Stimulated activated naive CD8-positive, alpha-beta T cell treated with anti-CD3 and anti-CD28 coated beads, Interleukin-15, Interleukin-2, amounts not matched to agents 100 ng/mL and 50 ng/mL, for 24 hours (primary cell): Measurements from ENCODE around the gene PHTF1.

Experiments
- H3K27ac Mint-ChIP-seq: one replicate; pipeline ENCODE4 v1.8.0; 2021; ENCODE audit warnings: mild to moderate bottlenecking, mixed read lengths
- H3K27me3 Mint-ChIP-seq: one replicate; pipeline ENCODE4 v1.8.0; 2021; ENCODE audit warnings: mixed read lengths
- H3K36me3 Mint-ChIP-seq: one replicate; pipeline ENCODE4 v1.8.0; 2021; ENCODE audit warnings: low read depth, mixed read lengths
- H3K4me1 Mint-ChIP-seq: one replicate; pipeline ENCODE4 v1.8.0; 2021; ENCODE audit warnings: low read depth, mixed read lengths
- H3K4me3 Mint-ChIP-seq: one replicate; pipeline ENCODE4 v1.8.0; 2021; ENCODE audit warnings: mild to moderate bottlenecking, mixed read lengths
- H3K9me3 Mint-ChIP-seq: one replicate; pipeline ENCODE4 v1.8.0; 2021; ENCODE audit warnings: mixed read lengths

The PHTF1 gene

DNA sequence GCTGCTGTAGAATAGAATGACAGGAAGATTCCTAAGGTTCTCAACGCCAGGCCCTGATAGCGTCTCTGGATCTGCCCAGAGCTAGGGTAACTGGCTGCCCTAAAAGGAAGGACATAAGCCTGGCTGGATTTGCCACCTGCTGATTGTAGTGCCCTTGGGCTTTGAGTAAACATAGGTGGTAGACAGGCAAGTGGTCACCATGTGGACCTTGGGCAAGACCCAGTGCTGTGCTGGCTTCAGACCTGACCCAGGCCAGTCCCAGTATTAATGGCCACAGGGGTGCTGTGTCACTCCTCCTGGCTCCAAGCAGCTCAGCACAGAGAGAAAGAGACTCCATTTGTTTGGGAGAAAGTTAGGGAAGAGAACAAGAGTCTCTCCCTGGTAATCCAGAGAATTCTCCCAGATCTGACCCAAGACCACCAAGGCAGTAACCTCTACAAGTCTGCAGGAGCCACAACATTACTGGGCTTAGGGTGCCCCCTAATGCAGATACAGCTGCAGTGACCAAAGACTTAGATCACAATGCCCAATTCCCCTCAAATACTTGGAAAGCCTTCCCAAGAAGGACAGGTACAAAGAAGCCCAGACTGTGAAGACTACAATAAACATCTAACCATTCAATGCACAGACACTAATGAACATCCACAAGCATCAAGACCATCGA lies 44.5 kb downstream of the PHTF1 start:
- H3K27ac Mint-ChIP-seq: no peak overlapping the region
- no peak overlapping the region for H3K4me3 Mint-ChIP-seq

GRCh38 chr1:113701429-113701828 lies 57.9 kb downstream of the PHTF1 start:
- Mint-ChIP-seq H3K27me3 (no peaks in the 10 kb centered on the region), H3K36me3 (peaks cover 29% of the 10 kb centered on the region), H3K9me3 (no peaks in the 10 kb centered on the region), H3K4me3 (no peak overlapping the region), H3K4me1 (peaks cover 7% of the 10 kb centered on the region), H3K27ac (no peak overlapping the region)

More for the DNA sequence above, 44.5 kb downstream of the PHTF1 start:
- H3K36me3 Mint-ChIP-seq: peaks cover 65% of the 10 kb centered on the region
- no peaks in the 10 kb centered on the region for H3K4me1 Mint-ChIP-seq
- H3K27me3 Mint-ChIP-seq: no peaks in the 10 kb centered on the region
- H3K9me3 Mint-ChIP-seq: peaks cover 13% of the 10 kb centered on the region

- peaks cover 25% of the 10 kb centered on the region for H3K9me3 Mint-ChIP-seq
- H3K4me3 Mint-ChIP-seq: no peak overlapping the region
- no peaks in the 10 kb centered on the region for H3K27me3 Mint-ChIP-seq
- no peaks in the 10 kb centered on the region for H3K4me1 Mint-ChIP-seq
- H3K36me3 Mint-ChIP-seq: peaks cover 59% of the 10 kb centered on the region
- H3K27ac Mint-ChIP-seq: no peak overlapping the region
Measured at GRCh38 chr1:113694910-113695309, 64.4 kb downstream of the PHTF1 start.

- H3K4me1 Mint-ChIP-seq: no peaks in the 10 kb centered on the region
- H3K4me3 Mint-ChIP-seq: no peak overlapping the region
- peaks cover 52% of the 10 kb centered on the region for H3K36me3 Mint-ChIP-seq
- no peaks in the 10 kb centered on the region for H3K27me3 Mint-ChIP-seq
- peaks cover 25% of the 10 kb centered on the region for H3K9me3 Mint-ChIP-seq
- no peak overlapping the region for H3K27ac Mint-ChIP-seq
Measured at GRCh38 chr1:113692824-113693431, 66.4 kb downstream of the PHTF1 start.

GRCh38 chr1:113692342-113692741 lies 66.9 kb downstream of the PHTF1 start:
- Mint-ChIP-seq H3K4me3 (no peak overlapping the region), H3K4me1 (no peaks in the 10 kb centered on the region), H3K27ac (no peak overlapping the region), H3K9me3 (peaks cover 25% of the 10 kb centered on the region), H3K27me3 (no peaks in the 10 kb centered on the region), H3K36me3 (peaks cover 46% of the 10 kb centered on the region)

GRCh38 chr1:113691184-113691583 lies 68.1 kb downstream of the PHTF1 start:
- H3K27me3 Mint-ChIP-seq: no peaks in the 10 kb centered on the region
- peaks cover 25% of the 10 kb centered on the region for H3K9me3 Mint-ChIP-seq
- H3K4me1 Mint-ChIP-seq: no peaks in the 10 kb centered on the region
- no peak overlapping the region for H3K27ac Mint-ChIP-seq
- peaks cover 38% of the 10 kb centered on the region for H3K36me3 Mint-ChIP-seq
- no peak overlapping the region for H3K4me3 Mint-ChIP-seq

DNA sequence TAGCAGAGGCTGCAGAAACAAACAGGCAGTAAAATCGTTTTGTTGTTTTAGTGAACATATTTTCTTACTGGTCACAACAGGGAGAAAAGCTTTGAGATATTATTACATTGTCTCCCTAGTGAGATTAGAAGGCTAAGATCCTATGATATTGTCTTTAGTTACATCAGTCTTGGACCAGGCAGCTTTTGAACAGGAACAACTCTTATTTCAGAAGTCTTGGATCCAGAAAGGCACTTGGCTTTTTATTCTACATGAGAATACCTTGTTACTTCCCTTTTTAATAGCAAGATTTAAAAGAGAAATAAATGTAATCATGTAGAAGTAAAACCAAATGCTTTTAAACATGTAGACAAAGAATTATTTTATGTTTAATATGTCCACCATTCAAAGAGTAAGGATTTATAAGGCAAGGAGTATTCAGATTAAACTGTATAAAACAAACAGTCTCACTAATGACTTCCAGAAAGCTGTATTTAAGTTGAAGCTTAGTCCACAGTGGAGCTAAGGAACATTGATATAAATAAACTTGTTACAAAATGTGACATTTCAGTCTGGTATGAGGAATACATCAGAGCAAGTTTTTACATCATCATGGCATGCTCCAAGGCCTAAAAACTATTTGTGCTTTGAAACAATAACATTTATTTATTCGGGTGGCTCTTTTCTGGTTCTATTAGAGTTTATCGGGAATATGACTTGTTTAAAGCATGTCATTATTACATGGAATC lies 72.2 kb downstream of the PHTF1 start:
- Mint-ChIP-seq H3K27ac (no peak overlapping the region), H3K27me3 (no peaks in the 10 kb centered on the region), H3K4me1 (no peaks in the 10 kb centered on the region), H3K36me3 (peaks cover 10% of the 10 kb centered on the region), H3K9me3 (no peaks in the 10 kb centered on the region), H3K4me3 (no peak overlapping the region)

DNA sequence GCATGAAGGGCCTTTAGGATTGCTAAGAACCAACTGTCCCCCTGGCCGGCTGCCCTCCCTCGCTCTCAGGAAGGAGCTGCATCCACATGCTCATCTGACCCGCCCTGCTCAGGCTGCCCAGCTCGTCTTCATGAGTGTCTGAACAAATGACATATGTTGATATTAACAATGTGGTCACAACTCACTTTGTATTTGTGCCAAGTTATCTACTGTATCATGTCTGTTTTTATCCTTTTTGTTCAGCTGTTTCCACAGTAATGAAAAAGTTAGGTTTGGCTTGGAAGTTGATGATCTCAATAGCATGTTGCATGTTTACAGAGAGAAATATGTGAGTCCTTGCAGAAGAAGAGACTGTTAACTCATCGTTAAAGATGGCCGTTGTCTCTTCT lies 75.1 kb downstream of the PHTF1 start:
- Mint-ChIP-seq H3K9me3 (no peaks in the 10 kb centered on the region), H3K4me1 (no peaks in the 10 kb centered on the region), H3K27me3 (no peaks in the 10 kb centered on the region), H3K36me3 (no peaks in the 10 kb centered on the region), H3K27ac (no peak overlapping the region), H3K4me3 (no peak overlapping the region)

GRCh38 chr1:113683384-113684152 lies 75.7 kb downstream of the PHTF1 start:
- no peak overlapping the region for H3K27ac Mint-ChIP-seq

GRCh38 chr1:113681596-113682337 lies 77.5 kb downstream of the PHTF1 start:
- no peaks in the 10 kb centered on the region for H3K36me3 Mint-ChIP-seq
- no peaks in the 10 kb centered on the region for H3K27me3 Mint-ChIP-seq
- no peaks in the 10 kb centered on the region for H3K4me1 Mint-ChIP-seq
- H3K9me3 Mint-ChIP-seq: no peaks in the 10 kb centered on the region
- H3K4me3 Mint-ChIP-seq: no peak overlapping the region
- H3K27ac Mint-ChIP-seq: no peak overlapping the region

More at GRCh38 chr1:113683384-113684152, 75.7 kb downstream of the PHTF1 start:
- Mint-ChIP-seq H3K27me3 (no peaks in the 10 kb centered on the region), H3K9me3 (no peaks in the 10 kb centered on the region), H3K4me3 (no peak overlapping the region), H3K4me1 (no peaks in the 10 kb centered on the region), H3K36me3 (no peaks in the 10 kb centered on the region)

DNA sequence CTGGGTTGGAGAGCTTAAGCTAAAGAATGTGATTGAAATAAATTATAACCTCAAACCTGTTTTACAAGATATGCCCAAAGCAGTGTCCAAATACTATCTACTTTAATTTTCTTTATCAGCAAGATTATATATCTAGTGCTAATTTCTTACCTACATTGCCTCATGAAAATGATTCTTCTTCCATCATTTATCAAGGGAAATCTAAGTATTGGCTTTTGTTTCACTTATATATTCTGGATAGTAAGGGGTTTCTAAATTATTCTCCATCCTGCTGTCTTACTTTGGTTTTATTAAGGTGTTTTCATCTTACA lies 81.2 kb downstream of the PHTF1 start:
- Mint-ChIP-seq H3K27me3 (no peaks in the 10 kb centered on the region), H3K4me3 (no peak overlapping the region), H3K4me1 (no peaks in the 10 kb centered on the region), H3K36me3 (no peaks in the 10 kb centered on the region), H3K9me3 (no peaks in the 10 kb centered on the region), H3K27ac (no peak overlapping the region)

- no peak overlapping the region for H3K27ac Mint-ChIP-seq
- H3K4me1 Mint-ChIP-seq: no peaks in the 10 kb centered on the region
- H3K9me3 Mint-ChIP-seq: no peaks in the 10 kb centered on the region
- no peak overlapping the region for H3K4me3 Mint-ChIP-seq
- H3K36me3 Mint-ChIP-seq: no peaks in the 10 kb centered on the region
- H3K27me3 Mint-ChIP-seq: no peaks in the 10 kb centered on the region
Measured at GRCh38 chr1:113677250-113678158, 81.8 kb downstream of the PHTF1 start.

DNA sequence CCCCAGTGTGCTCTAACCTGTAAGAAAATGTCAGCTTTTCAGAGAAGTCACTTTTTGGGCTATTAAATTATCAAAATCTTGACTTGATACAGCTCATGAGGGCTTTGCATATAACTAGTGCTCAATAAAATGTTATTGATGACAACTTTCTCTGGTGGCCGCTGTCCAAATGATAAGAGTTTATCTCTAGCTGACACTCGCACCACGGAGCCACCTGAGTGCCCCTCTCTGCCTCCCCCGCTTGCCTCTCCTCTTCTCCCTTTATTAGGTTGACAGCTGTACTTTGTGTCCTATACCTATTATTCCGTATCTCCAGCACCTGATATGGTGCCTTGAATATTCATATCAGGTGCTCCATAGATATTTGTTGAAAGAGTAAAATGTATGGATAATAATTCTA lies 82.8 kb downstream of the PHTF1 start:
- Mint-ChIP-seq H3K4me1 (no peaks in the 10 kb centered on the region), H3K27ac (no peak overlapping the region), H3K36me3 (no peaks in the 10 kb centered on the region), H3K9me3 (no peaks in the 10 kb centered on the region), H3K27me3 (no peaks in the 10 kb centered on the region), H3K4me3 (no peak overlapping the region)

GRCh38 chr1:113675302-113675701 lies 84.0 kb downstream of the PHTF1 start:
- Mint-ChIP-seq H3K27ac (no peak overlapping the region), H3K9me3 (no peaks in the 10 kb centered on the region), H3K4me1 (no peaks in the 10 kb centered on the region), H3K27me3 (no peaks in the 10 kb centered on the region), H3K4me3 (no peak overlapping the region), H3K36me3 (no peaks in the 10 kb centered on the region)
